ENCODE measurements around the gene MYO5B. TPM values are rescaled to one million over a fixed set of nuclear protein-coding genes. Genes with fewer than 3 reads are reported as not detected.

The MYO5B gene
- total and polyA plus RNA-seq, 4 donors, result 5.4 to 23.4 (median 11.4) TPM

DNA sequence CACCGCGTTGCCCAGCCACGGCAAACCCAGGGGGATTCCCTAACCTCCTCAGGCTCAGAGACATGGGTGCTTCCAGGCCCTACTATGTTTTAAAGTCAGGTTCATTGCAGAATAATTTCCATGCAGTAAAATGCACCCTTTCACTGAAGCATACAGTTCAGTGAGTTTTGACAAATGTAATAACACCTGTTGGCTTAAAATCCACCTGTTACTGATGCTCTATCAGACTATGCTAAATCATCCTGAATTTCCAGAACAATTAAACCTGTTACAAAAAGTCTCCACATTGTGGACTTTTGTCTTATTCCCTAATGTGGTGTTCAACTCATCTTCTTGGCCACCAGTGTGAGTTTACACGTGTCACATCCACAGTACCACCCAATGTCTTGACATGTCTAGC, 234.6 kb downstream of the MYO5B start:
- H3K36me3 ChIP-seq (ENCODE audit: control insufficient read depth in 4 of 4, insufficient read depth in 3 of 4, low read depth in 1 of 4, low read length in 3 of 4), result peaks cover 0 to 11% (median 0%) of the 10 kb centered on the region in 4 donors
- no peaks in the 10 kb centered on the region for H3K4me1 ChIP-seq (ENCODE audit: control insufficient read depth in 4 of 4, insufficient read depth in 4 of 4, low read length in 3 of 4)
- H3K27me3 ChIP-seq (ENCODE audit: control insufficient read depth in 4 of 4, insufficient read depth in 4 of 4, low read length in 3 of 4), result no peaks in the 10 kb centered on the region
- H3K9ac ChIP-seq (ENCODE audit: low read depth in 1 of 2, low read length in 2 of 2), result no peak overlapping the region
- no peak overlapping the region for H3K27ac ChIP-seq (ENCODE audit: low read depth in 1 of 2, low read length in 2 of 2)
- H3K9me3 ChIP-seq (ENCODE audit: control insufficient read depth in 4 of 4, low read length in 3 of 4), result no peaks in the 10 kb centered on the region
- TF ChIP-seq, protein P1, sequence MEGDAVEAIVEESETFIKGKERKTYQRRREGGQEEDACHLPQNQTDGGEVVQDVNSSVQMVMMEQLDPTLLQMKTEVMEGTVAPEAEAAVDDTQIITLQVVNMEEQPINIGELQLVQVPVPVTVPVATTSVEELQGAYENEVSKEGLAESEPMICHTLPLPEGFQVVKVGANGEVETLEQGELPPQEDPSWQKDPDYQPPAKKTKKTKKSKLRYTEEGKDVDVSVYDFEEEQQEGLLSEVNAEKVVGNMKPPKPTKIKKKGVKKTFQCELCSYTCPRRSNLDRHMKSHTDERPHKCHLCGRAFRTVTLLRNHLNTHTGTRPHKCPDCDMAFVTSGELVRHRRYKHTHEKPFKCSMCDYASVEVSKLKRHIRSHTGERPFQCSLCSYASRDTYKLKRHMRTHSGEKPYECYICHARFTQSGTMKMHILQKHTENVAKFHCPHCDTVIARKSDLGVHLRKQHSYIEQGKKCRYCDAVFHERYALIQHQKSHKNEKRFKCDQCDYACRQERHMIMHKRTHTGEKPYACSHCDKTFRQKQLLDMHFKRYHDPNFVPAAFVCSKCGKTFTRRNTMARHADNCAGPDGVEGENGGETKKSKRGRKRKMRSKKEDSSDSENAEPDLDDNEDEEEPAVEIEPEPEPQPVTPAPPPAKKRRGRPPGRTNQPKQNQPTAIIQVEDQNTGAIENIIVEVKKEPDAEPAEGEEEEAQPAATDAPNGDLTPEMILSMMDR (IDR thresholded peaks at IDR 0.05; ENCODE audit: low read depth, low read length, missing input control), result no peak
- TF ChIP-seq NR2F2 (IDR thresholded peaks at IDR 0.05) (no peak), FOXA1 (IDR thresholded peaks at IDR 0.05) (no peak), FOXA2 (IDR thresholded peaks at IDR 0.05) (no peak), JUND (IDR thresholded peaks at IDR 0.05) (no peak), SP1 (IDR thresholded peaks at IDR 0.05) (no peak), EGR1 (IDR thresholded peaks at IDR 0.05; ENCODE audit: low read depth in 2 of 2) (no peak), TAF1 (conservative IDR thresholded peaks at IDR 0.05) (no peak), ATF3 (IDR thresholded peaks at IDR 0.05) (no peak), HNF4A (conservative IDR thresholded peaks at IDR 0.05) (no peak), RXRA (IDR thresholded peaks at IDR 0.05) (no peak), REST (IDR thresholded peaks at IDR 0.05) (no peak), YY1 (IDR thresholded peaks at IDR 0.05) (no peak)
- TF ChIP-seq, protein P2, sequence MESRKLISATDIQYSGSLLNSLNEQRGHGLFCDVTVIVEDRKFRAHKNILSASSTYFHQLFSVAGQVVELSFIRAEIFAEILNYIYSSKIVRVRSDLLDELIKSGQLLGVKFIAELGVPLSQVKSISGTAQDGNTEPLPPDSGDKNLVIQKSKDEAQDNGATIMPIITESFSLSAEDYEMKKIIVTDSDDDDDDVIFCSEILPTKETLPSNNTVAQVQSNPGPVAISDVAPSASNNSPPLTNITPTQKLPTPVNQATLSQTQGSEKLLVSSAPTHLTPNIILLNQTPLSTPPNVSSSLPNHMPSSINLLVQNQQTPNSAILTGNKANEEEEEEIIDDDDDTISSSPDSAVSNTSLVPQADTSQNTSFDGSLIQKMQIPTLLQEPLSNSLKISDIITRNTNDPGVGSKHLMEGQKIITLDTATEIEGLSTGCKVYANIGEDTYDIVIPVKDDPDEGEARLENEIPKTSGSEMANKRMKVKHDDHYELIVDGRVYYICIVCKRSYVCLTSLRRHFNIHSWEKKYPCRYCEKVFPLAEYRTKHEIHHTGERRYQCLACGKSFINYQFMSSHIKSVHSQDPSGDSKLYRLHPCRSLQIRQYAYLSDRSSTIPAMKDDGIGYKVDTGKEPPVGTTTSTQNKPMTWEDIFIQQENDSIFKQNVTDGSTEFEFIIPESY (IDR thresholded peaks at IDR 0.05), result no peak
- TF ChIP-seq, protein P3, sequence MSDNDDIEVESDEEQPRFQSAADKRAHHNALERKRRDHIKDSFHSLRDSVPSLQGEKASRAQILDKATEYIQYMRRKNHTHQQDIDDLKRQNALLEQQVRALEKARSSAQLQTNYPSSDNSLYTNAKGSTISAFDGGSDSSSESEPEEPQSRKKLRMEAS (IDR thresholded peaks at IDR 0.05), result no peak
- no peak overlapping the region for H3K4me3 ChIP-seq (ENCODE audit: low read depth in 1 of 3, low read length in 3 of 3)
- no peak for DNase-seq (ENCODE audit: low spot score)
- WGBS, result 94% methylated on average over 4 of the region's 4 CpGs

- no peak for DNase-seq (ENCODE audit: low spot score)
- 89% methylated on average over 5 of the region's 5 CpGs for whole genome bisulfite sequencing
- H3K36me3 ChIP-seq (ENCODE audit: control insufficient read depth in 4 of 4, insufficient read depth in 3 of 4, low read depth in 1 of 4, low read length in 3 of 4), result peaks cover 0 to 11% (median under 1%) of the 10 kb centered on the region in 4 donors
These were observed 235.8 kb downstream of the MYO5B start for GRCh38 chr18:49959176-49959575.

More at GRCh38 chr18:49959176-49959575, 235.8 kb downstream of the MYO5B start:
- Histone ChIP-seq H3K4me1 (ENCODE audit: control insufficient read depth in 4 of 4, insufficient read depth in 4 of 4, low read length in 3 of 4) (no peaks in the 10 kb centered on the region), H3K27me3 (ENCODE audit: control insufficient read depth in 4 of 4, insufficient read depth in 4 of 4, low read length in 3 of 4) (no peaks in the 10 kb centered on the region), H3K27ac (ENCODE audit: low read depth in 1 of 2, low read length in 2 of 2) (no peak overlapping the region), H3K9ac (ENCODE audit: low read depth in 1 of 2, low read length in 2 of 2) (no peak overlapping the region), H3K9me3 (ENCODE audit: control insufficient read depth in 4 of 4, low read length in 3 of 4) (peaks cover 0 to 2% (median 0%) of the 10 kb centered on the region in 4 donors), H3K4me3 (ENCODE audit: low read depth in 1 of 3, low read length in 3 of 3) (no peak overlapping the region)
- TF ChIP-seq SP1 (IDR thresholded peaks at IDR 0.05), result no peak
- TF ChIP-seq JUND (IDR thresholded peaks at IDR 0.05), result no peak
- no peak for TF ChIP-seq EGR1 (IDR thresholded peaks at IDR 0.05; ENCODE audit: low read depth in 2 of 2)
- TF ChIP-seq REST (IDR thresholded peaks at IDR 0.05), result no peak
- TF ChIP-seq FOXA1 (IDR thresholded peaks at IDR 0.05), result no peak
- TF ChIP-seq, protein P3 (IDR thresholded peaks at IDR 0.05), result no peak
- TF ChIP-seq RXRA (IDR thresholded peaks at IDR 0.05), result no peak
- no peak for TF ChIP-seq GABPA (IDR thresholded peaks at IDR 0.05 in 1 of 2, conservative IDR thresholded peaks at IDR 0.05 in 1 of 2)

Measured in liver (tissue), 9 donors.